HG03039 (cell line): ENCODE measurements around the gene NPIPB6.

ENCODE experiments used
- ATAC-seq: cut with Tn5 transposase; IDR thresholded peaks from one replicate; pipeline ENCODE4 v1.9.1; 2021; ENCODE audit warnings: mild to moderate bottlenecking, moderate library complexity; ENCODE audit not compliant: unreplicated experiment

NPIPB6 gene

DNA sequence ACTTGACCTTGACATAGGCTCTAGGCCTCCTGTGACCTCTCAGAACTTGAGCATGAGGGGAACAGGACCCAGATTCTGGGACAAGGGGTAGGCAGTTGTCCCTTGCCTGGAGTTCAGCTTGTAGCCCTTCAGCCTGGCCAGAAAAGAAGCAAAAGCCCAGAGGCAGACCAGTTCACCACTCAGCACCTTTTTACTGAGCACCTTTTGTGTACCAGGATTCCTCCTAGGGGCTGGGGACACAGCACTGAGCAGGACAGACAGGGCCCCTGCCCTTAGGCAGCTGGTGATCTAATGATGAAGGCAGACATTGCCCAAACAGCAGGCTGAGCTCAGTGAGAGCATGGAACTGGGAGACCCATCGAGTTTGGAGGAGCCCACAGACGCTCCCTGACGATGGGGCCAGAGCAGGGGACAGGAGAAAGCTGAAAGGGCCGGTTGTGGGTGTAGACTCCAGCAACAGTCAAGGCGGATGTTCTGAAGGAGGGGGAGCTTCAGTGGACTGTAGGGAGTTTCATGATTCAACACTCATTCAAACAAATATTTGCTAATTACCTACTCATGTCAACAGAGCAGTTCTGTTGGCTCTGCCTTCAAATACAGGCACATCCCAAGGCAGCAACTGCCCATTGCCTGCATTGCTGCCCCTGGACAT is 38.9 kb downstream of the NPIPB6 start:
- ATAC-seq = no peak

DNA sequence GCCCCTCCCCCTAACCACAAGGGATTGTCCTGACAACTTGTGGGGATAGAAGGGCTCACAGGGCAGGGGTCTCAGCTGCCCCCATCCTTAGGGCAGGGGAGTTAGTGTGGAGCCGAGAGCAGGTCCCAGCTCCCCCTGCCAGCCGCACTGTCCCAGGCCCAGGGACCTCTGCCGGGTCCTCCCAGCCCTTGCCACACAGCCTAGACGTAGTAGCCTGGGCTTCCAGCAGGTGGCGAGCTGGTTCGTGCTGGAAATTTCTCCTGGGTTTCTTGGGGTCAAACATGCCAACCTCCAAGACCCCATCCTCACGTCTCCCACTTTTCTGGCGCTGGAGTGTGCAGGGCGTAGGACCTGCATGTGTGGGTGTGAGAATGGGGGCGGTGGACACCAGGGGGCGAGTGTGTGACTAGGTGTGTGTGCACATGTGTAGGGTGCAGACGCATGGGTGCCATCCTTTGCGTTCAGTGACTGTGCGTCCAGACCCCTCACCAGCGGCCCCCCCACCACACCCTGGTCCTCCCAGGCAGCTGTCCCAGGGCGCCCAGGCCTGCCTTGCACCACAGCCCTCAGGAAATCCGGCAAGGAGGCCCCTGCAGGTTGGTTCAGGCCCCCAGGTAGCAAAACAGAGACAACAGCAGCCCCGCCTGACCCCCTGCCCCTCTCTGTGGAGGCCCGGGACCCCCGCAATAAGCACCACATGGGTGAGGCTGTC is 41.5 kb downstream of the NPIPB6 start:
- ATAC-seq = no peak

DNA sequence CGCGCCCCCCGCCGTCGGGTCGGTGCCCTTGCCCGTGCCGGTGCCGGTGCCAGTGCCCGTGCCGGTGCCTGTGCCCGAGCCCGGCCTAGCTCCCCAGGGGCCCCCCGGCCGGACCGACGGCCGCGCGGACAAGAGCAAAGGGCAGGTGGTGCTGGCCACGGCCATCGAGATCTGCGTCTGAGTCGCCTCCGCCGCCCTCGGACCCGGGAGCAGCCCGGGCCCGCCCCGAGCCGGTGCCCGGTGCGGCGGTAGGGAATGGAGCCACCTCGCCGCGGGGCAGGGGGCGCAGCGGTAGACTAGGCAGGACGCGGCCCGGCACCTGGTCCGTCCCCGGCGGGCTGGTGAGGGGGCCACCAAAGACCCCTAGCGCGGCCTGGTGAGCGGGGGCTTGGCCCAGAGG is 42.6 kb downstream of the NPIPB6 start:
- ATAC-seq = no peak

DNA sequence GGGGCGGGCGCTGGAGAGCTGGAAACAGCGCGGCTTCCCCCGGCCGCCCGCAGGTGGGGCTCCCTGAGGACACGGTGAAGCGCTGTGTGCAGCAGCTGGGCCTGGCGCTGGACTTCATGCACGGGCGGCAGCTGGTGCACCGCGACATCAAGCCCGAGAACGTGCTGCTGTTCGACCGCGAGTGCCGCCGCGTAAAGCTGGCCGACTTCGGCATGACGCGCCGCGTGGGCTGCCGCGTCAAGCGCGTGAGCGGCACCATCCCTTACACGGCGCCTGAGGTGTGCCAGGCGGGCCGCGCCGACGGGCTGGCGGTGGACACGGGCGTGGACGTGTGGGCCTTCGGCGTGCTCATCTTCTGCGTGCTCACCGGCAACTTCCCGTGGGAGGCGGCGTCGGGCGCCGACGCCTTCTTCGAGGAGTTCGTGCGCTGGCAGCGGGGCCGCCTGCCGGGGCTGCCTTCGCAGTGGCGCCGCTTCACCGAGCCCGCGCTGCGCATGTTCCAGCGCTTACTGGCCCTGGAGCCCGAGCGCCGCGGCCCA is 43.2 kb downstream of the NPIPB6 start:
- ATAC-seq = no peak

DNA sequence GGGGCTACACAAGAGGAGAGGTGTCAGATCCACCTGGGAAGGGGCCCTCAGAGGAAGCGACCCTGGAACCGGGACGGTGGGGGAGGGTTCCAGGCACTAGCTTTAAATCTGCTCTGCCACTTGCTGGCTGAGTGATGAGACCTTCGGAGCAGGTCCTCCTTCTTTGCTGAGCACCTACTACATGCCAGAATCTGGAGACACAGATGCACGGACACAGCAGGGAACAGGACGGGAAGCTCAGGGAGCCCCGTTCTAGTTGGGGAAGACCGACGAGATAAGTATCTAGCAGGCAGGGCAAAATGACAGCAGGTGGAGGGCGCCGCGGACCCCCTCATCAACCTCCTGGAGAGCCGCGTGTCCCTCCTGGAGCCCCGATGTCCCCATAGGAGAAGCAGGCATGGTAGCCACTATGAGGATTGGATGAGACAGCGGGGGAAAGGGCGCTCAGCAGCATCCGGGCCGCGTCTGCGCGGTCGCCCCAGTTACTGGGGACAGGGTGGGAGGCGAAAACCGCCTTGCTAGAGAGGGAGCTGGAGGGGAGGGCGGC is 43.8 kb downstream of the NPIPB6 start:
- no peak for ATAC-seq

DNA sequence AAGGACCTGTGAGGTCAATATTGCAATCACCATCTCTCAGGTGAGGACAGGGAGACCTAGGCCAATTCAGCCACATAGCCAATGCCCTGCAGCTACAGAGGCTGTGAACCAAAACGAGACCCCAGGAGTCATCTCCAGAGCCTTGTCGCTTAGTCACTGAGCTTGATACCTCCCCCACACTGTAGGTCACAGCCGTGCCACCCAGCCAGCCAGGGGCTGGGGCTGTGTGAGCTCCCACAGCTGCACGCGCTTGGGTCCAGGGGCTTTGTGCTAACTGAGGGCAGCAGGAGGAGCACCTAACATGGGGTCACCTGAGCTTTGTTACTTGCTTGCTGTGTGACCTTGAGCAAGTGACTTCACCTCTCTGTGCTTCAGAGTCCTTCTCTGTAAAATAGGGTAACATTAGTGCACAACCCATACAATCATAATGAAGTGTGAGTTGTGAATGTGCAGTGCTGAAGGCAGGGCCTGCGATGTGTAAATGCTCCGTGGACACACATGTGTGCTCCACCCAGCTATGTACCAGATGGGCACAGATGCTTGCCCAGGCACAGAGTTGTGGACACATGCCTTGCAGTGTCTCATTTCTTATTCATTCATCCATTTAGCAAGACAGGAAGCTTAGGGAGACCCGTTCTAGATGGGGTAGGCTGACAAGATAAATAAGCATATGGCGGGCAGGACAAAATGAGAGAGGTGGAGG is 45.1 kb downstream of the NPIPB6 start:
- no peak for ATAC-seq

DNA sequence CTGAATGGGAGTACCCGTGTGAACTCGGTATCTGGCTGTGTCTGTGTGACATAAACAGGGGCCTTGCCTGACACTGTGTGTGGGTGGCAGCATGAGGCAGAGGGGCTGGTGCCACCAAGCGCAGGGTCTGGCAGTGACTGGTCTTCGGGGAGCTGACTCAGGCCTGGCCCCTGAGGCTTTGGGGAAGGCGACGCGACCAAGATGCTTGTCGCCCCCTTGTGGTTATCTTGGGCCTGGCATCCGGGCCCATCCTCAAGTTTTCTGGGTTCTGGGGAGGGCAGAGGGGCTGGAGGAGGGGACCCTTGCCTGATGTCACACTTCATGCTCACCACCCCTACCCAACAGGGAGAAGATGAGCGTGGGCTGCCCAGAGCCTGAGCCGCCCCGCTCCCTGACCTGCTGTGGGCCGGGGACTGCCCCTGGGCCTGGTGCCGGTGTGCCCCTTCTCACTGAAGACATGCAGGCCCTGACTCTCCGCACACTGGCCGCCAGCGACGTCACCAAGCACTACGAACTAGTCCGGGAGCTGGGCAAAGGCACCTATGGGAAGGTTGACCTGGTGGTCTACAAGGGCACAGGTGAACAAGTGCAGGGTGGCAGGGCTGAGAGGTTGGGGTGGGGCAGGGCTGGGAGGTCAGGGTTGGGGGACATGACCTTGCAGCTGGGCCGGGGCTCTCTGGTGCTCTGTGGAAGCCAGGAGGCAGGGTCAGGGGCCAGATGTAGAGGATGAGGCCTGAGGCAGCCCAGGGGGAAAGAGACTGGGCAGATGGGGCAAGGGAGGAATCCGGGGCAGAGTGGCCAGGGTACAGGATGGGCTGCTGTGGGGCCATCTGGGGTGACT is 46.0 kb downstream of the NPIPB6 start:
- no peak for ATAC-seq

DNA sequence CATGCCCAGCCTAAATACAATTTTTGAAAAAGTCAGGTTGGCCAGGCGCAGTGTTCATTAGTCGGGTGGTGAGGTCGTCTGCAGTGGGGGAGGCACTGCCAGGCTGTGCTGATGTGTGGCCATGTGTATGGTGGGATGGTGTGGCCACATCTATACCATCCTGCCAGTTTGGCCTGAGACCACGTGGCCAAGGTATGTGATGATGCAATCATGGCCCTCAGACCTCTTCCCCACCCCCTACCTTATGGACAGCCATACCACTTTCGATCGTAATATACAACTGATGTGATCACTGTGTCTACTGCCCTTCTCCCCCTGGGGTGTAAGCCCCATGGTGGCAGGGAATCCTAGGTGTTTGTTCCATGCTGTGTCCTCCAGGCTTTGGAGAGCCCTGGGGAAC is 47.3 kb downstream of the NPIPB6 start:
- ATAC-seq = no peak

DNA sequence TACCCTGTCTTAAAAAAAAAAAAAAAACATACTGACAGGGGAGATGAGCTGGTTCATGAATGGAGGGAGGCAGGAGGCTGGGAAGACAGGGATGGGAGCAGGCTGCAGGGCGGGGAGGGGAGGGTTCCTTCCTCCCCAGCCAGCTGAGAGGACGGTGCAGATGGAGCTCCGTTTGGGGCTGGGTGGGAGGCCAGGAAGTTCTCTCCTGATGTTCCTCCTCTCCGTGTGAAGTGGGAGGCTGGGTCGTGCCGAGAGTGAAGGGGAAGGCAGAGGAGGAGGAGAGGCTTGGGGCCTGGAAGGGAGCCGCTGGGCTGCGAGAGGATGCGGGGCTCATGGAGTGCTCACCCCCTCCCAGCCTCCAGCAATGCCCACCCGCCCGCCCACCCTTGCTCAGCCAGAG is 49.7 kb downstream of the NPIPB6 start:
- no peak for ATAC-seq

DNA sequence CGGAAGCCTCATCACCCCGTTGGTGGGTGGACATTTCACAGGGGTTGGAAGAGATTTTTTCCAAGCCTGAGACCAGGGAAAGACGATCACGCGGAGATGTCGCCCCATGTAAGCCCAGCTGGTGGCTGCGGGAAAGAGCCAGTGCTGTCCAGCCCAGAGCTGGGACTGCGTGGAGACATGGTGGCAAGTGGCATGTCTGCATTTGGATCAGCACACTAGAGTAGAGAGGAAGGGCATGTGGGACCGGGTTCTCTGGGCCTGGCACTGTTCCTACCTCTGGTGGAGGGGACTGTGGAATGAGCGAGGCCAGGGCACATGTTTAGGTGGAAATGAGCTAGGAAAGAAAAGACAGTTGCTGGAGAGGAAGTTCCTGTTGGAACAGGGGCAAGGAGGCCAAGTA is 51.0 kb downstream of the NPIPB6 start:
- no peak for ATAC-seq

DNA sequence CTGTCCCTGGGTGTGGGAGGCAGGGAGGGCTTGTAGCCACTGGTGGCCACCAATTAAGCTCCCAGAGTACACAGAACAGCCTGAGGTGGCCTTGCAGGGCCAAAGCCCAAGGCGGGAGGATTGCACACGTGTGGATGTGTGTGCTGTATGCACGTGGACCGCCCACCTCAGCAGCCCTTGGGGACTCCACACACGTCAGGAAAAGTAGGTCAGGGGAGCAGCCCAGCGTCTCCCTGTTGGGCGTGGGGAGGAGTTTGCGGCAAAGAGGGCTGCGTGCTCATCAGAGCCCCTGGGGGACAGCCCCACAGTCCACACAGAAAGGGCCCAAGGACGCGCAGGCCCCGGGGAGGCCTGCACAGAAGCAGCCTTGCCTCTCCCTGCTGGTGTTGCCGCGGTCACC is 51.4 kb downstream of the NPIPB6 start:
- no peak for ATAC-seq

DNA sequence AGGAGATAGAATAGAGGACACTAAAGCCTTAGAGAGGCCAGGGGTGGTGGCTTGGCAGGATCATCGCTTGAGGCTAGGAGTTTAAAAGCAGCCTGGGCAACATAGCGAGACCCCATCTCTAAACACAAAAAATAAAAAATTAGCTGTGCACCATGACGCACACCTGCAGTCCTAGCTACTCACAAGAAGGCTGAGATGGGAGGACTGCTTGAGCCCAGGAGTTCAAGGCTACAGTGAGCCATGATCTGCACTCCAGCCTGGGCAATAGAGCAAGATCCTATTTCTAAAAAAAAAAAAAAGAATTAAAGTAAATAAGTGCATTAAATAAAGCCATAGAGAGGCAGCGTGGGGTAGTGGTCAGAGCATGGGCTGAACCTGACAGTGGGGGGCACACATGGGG is 51.9 kb downstream of the NPIPB6 start:
- no peak for ATAC-seq

DNA sequence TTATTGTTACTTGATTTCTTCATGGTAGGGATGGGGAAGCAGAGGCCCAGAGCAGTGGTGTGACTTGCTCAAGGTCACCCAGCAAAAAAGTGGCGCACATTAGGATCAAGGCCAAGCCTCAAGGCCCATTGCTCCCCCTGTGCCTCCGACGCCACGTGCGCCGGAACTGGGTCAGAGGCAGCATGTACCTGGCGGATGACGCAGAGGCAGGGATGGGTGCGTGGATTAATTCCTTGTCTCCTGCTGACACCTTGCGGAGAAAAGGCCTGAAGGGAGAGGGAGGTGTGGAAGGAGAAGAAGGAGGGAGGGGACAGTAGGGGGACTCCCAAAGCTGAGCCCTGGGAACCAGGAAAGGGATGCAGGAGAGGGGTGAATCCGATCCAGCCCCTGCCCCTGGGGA is 52.5 kb downstream of the NPIPB6 start:
- no peak for ATAC-seq

DNA sequence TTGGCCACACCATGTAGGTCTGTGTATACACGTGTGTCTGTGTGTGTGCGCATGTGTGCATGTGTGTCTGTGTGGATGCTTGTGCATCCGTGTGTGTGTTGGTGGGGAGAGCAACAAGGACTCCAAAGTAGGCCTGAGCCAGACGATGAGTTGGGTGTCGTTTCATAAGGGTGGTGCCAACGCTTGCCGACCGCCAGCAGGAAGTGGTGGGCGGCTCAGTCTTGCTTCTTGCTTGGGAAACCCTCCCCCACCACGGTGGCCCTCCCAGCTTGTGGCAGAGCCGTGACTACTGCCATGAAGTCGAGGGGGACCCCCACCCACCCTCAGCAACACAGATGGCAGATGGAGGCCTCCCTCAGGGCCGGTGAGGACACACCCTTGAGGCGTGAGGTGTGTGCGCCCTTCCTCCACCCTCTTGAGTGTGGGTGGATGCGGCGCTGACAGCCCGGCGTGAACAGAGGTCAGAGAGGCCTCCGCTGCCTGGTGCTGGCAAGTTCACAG is 53.4 kb downstream of the NPIPB6 start:
- ATAC-seq = no peak

DNA sequence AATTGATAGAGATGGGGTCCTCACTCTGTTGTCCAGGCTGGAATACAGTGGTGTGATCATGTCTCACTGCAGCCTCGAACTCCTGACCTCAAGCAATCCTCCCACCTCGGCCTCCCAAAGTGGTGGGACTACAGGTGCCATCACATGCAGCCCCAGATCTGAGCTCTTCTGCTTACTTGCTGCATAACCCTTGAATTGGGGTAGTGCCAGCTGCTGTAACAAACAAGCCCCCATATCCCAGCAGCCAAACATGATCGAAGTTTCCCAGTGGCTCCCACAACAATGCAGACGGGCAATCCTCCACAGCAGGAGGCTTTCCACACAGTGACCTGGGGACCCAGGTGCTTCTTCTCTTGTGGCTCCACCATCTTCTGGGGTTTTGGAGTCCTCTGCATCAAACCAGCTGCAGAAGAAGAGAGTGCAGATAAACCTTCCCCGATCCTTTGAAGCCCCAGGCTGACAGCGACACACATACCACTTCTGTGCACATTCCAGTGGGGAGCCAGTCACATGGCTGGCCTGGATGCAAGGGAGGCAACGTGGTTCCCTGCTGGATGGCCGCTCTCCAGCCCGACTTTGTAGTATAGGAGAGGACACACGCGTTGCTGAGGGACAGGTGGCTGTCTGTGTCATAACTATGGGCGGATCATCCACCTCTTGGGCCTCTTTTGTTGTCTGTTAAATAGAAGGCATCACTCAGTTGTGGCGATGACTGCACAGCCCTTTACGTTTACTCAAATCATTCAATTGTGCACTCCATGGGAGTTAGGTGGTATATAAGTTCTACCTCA is 54.3 kb downstream of the NPIPB6 start:
- ATAC-seq = no peak

DNA sequence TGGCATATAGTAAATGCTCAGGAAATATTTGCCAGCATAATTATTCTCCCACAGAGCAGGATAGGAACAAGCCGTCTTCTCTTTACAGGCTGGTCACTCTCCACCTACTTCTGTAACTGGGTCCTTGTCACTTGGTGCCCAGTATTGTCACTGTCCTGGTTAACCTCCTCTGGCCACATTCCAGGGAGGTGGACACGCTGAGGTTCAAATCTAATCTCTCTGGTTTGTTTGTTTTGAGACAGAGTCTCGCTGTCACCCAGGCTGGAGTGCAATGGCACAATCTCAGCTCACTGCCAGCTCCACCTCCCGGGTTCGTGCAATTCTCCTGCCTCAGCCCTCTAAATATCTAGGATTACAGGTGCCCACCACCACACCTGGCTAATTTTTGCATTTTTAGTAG is 55.4 kb downstream of the NPIPB6 start:
- ATAC-seq = no peak

DNA sequence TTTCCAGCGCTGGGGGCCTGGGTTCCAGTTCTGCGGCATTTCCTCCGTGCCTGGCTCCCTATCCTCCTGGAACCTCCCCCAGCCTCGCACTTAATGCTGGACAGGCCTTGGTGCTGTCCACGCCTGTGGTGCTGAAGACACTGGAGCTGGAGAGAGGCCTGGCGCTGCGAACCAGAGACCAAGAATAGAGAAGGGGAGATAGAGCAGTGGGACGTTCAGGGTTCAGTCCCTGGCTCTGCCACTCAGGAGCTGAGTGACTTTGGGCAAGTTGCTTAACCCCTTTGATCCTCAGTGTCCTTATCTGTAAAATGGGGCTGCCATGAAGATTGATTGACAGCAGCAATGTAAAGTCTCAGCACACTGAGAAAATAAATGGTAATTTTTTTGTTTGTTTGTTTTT is 59.1 kb downstream of the NPIPB6 start:
- ATAC-seq = no peak

DNA sequence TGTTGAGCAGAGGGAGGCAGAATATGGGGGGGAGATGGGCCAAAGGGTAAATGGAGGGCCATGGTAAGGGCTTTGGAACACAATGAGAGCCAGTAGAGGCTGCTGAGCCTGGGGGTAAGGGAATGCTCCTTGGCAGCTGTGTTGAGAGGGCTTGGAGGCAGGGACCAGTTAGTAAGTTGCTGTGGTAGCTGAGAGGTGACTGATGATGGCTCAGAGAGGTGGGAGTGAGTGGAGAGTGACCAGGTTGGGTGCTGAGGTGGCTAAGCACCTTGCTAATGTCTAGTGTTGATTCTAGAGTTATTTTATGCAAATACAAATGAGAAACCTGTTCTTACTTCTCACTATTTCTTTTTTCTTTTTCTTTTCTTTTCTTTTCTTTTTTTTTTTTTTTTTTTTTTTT is 60.2 kb downstream of the NPIPB6 start:
- no peak for ATAC-seq

DNA sequence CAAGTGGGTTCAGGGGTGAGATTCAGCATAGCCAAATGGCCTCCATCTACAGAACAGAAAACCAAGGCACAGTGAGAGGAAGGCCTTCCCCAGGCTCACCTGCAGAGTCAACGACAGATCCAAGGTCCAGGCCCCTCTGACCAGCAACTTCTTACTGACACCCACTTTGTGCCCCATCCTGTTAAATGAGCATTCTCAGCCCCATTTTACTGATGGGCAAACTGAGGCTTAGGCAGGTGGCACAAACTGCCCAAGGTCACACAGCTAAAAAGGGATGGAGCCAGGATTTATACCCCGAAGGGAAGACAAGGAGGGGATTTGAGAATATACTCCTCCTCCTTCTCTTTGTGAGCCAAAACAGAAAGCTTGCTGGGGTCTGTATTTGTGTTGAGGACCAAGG is 61.7 kb downstream of the NPIPB6 start:
- no peak for ATAC-seq

DNA sequence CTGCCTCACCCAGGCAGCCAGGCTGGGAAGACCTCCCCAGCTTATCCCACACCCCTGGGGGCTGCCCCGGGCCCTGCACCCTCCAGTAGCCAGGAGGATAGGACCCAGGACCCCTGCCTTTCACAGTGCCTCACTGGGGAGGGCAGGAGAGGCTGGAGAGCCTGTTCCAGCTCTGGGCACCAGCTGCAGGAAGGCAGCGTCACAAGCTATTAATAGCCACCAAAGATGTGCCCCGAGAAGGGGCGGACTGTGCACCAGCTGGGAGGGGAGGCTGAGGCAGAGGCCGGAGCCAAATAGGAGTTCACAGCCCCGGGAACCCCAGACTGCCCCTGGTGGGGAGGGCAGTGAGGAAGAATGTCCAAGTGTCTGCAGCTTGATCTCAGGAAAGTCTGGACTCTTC is 62.2 kb downstream of the NPIPB6 start:
- no peak for ATAC-seq
